Muscle layer of duodenum (tissue), 2 donors: ENCODE measurements around the gene CALHM2.
"Not testable (repeated sequence)": the region's sequence is repeated elsewhere in the genome, so short reads cannot be mapped to it uniquely, and the experiment has no call there.

Source experiments
- H3K27ac ChIP-seq: one replicate; pipeline ENCODE4 v1.7.0; 2013; ENCODE audit warnings: mild to moderate bottlenecking, low read length
- H3K27me3 ChIP-seq: one replicate; pipeline ENCODE4 v1.7.0; 2013; ENCODE audit warnings: low read depth, mild to moderate bottlenecking, control low read depth, low read length
- H3K36me3 ChIP-seq, 2 donors: one replicate each; pipeline ENCODE4 v1.7.0; 2013; ENCODE audit warnings: low read length in 2 of 2, control low read depth in 1 of 2, mild to moderate bottlenecking in 1 of 2; ENCODE audit not compliant: insufficient read depth in 2 of 2, control insufficient read depth in 1 of 2
- H3K4me1 ChIP-seq, 2 donors: one replicate each; pipeline ENCODE4 v1.7.0; 2013; ENCODE audit warnings: low read length in 2 of 2, mild to moderate bottlenecking in 2 of 2, control low read depth in 1 of 2, moderate library complexity in 1 of 2; ENCODE audit not compliant: insufficient read depth in 2 of 2, control insufficient read depth in 1 of 2
- H3K4me3 ChIP-seq, 2 donors: one replicate each; pipeline ENCODE4 v1.7.0; 2013; ENCODE audit warnings: low read length in 2 of 2, low read depth in 1 of 2, mild to moderate bottlenecking in 1 of 2
- H3K9me3 ChIP-seq, 2 donors: one replicate each; pipeline ENCODE4 v1.7.0; 2013; ENCODE audit warnings: low read length in 2 of 2, control low read depth in 1 of 2, mild to moderate bottlenecking in 1 of 2; ENCODE audit not compliant: control insufficient read depth in 1 of 2
- donor health status: healthy.

Gene CALHM2

DNA sequence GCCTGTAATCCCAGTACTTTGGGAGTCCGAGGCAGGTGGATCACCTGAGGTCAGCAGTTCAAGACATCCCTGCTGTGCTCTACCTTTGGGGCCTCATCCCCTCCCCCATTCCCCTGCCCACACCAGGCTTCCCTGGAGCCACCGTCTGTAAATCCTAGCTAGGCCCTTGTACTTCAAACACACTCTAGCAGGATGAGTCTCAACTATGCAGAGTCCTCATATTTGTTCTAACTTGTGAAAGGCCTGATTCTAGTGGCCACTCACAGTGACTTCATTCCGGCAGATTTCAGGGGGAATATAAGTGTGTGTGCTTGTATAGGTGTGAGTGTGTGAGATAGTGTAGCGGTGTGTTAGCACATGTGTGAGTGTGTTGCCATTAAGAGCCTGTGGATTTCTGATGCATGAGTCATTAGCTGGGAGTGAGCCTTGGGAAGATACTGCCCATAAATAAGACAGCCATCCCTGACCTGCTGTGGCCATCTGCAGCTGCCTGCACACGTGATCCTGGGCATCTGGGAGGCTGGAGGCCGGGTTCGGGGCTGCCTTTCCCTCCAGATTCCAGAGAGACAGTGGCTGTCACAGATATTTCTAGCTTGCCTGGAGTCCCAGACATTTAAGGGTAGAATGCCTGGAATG, 39.7 kb upstream of the CALHM2 start:
- no peaks in the 10 kb centered on the region for H3K9me3 ChIP-seq
- H3K4me1 ChIP-seq: peaks cover 0 to 21% of the 10 kb centered on the region in 2 donors
- H3K27me3 ChIP-seq: peaks cover 12% of the 10 kb centered on the region
- no peak overlapping the region for H3K4me3 ChIP-seq
- H3K27ac ChIP-seq: no peak overlapping the region
- no peaks in the 10 kb centered on the region for H3K36me3 ChIP-seq

DNA sequence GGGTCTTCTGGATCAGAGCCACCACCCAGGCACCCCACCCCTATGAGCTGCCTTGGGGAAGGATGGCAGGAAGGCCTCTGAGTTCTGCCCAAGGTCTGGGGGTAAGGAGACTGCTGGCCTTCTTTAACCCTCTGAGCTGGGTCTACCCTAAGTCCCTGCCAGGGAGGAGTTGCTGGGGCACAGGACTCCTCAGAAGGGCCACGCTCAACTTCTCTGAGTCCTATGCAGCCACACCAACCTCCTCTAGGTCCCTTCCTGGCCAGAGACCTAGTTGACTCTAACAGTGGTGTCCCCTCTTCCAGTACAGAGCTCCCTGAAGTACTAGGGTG, 38.8 kb upstream of the CALHM2 start:
- Histone ChIP-seq H3K4me1 (peaks cover 0 to 25% of the 10 kb centered on the region in 2 donors), H3K9me3 (no peaks in the 10 kb centered on the region), H3K36me3 (no peaks in the 10 kb centered on the region), H3K27ac (no peak overlapping the region), H3K27me3 (peaks cover 12% of the 10 kb centered on the region), H3K4me3 (no peak overlapping the region)

DNA sequence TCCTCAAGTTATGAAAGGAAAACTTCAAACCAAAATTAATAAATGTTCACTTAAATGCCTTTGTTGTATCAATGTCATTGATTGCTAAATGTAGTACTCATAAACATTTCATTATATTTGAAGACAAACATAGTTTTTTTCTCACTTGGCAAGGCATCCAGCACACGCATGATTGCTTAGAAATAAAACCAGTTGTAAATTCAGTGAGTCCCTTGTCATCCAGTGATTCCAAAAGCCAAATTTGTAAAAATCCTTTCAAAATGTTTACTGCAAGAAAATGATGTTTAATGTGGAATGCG, 35.2 kb upstream of the CALHM2 start:
- no peak overlapping the region for H3K27ac ChIP-seq
- no peaks in the 10 kb centered on the region for H3K27me3 ChIP-seq
- H3K36me3 ChIP-seq: no peaks in the 10 kb centered on the region
- H3K4me1 ChIP-seq: peaks cover 0 to 7% of the 10 kb centered on the region in 2 donors
- H3K9me3 ChIP-seq: no peaks in the 10 kb centered on the region
- H3K4me3 ChIP-seq: no peak overlapping the region

DNA sequence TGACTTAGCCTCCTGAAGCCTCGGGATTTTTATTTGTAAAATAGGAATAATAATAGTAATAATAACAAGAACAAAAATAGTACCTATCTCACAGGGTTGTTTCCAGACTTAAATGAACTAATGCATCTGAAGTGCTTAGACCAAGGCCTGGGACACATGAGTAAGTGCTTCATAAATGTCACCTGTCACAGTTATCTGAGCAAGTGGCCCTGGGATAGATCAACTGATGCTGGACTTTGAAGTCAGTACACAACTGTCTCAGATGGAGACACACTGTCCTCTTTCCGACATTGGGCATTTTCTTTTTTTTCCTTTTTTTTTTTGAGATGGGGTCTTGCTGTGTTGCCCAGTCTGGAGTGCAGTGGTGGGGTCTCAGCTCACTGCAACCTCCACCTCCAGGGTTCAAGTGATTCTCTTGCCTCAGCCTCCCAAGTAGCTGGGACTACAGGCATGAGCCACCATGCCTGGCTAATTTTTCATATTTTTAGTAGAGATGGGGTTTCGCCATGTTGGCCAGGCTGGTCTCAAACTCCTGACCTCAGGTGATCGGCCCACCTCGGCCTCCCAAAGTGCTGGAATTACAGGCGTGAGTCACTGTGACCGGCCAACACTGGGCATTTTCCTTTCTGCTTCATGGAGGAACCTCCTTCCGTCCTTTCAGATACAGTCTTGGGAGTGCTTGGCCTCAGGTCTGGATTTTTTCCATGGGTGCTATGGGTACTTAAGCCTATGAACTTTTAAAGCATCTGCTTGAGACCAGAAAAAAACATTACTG, 34.7 kb upstream of the CALHM2 start:
- H3K27ac ChIP-seq, H3K4me3 ChIP-seq, H3K4me1 ChIP-seq, H3K27me3 ChIP-seq, H3K9me3 ChIP-seq, H3K36me3 ChIP-seq: not testable (repeated sequence)

DNA sequence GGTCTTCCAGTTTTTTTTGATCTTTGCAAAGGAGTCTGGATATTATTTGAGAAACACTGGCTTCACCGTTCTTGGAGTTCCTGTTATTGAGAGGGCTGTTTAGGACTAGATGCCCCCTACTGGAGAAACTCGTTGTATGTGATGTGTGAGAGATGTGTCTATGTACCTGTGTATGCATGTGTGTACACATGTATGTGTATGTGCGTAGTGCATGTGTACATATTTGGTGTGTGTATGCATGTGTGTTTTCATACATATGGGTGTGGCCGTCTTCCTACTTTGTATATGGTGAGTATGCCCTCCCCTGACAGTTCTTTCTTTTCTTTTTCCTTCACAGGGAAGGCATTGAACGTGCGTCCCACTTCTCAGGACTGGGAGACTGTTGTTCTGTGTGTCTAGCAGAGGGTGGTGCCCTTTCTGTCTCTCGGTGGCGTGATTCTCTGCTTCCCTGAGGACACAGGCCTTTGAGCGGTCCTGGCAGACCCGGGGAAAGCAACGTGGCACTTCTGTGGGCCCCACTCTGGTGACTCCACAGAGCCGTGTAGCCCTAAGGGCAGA, 29.9 kb upstream of the CALHM2 start:
- H3K27ac ChIP-seq: no peak overlapping the region
- no peaks in the 10 kb centered on the region for H3K36me3 ChIP-seq
- H3K4me3 ChIP-seq: no peak overlapping the region
- H3K27me3 ChIP-seq: no peaks in the 10 kb centered on the region
- H3K9me3 ChIP-seq: no peaks in the 10 kb centered on the region
- peaks cover 0 to 8% of the 10 kb centered on the region in 2 donors for H3K4me1 ChIP-seq

DNA sequence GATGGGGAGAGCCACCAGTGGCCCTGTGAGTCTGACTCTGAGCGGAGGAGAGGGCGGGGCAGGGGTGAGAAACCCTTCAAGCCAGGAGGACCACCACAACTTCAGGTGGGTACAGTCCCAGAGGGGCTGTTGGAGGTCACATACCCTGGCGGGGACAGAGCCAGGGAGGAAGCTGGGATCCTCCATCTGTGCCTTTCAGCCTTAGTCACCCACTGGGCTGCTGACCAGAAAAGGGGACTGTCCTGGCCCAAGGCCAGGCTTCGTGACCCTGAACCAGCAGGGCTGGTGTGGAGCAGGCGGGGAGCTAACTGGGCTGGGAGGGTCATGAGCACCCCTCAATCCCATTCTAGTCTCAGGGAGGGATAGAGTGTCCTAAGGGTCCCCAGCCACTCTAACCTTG, 28.4 kb upstream of the CALHM2 start:
- H3K9me3 ChIP-seq: no peaks in the 10 kb centered on the region
- H3K27me3 ChIP-seq: no peaks in the 10 kb centered on the region
- H3K27ac ChIP-seq: no peak overlapping the region
- H3K4me1 ChIP-seq: peaks cover 0 to 4% of the 10 kb centered on the region in 2 donors
- H3K4me3 ChIP-seq: no peak overlapping the region
- H3K36me3 ChIP-seq: no peaks in the 10 kb centered on the region

DNA sequence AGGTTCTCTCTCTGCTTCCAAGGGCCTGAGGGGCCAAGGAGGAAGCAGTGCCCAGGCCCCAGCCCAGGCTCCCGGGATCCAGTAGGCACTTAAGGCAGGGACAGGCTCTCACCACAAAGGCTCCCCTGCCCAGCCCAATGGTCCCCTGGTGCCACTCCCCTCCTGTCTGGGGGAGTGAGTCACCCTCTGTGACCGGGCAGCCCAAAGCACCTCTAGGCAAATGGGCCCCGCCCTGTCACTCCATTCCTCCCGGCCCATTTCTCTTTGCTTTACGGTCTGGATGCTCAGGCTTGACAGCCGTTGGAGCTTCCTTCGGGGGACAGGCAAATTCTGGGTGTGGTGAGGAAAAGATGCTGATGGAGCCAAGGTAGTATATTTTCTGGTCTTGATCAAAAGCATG, 27.0 kb upstream of the CALHM2 start, which contains the start of gene CALHM3:
Gene CALHM3, minus strand, starts transcription at position 106 of the 400 bp plus-strand sequence. CDS start 208 bp downstream, outside the sequence.
- H3K4me1 ChIP-seq: peaks cover 0 to 4% of the 10 kb centered on the region in 2 donors
- H3K27ac ChIP-seq: no peak within 1 kb of the TSS
- no peak within 1 kb of the TSS for H3K4me3 ChIP-seq
- no peaks in the 10 kb centered on the region for H3K27me3 ChIP-seq
- H3K36me3 ChIP-seq: no peaks in the 10 kb centered on the region
- no peaks in the 10 kb centered on the region for H3K9me3 ChIP-seq

DNA sequence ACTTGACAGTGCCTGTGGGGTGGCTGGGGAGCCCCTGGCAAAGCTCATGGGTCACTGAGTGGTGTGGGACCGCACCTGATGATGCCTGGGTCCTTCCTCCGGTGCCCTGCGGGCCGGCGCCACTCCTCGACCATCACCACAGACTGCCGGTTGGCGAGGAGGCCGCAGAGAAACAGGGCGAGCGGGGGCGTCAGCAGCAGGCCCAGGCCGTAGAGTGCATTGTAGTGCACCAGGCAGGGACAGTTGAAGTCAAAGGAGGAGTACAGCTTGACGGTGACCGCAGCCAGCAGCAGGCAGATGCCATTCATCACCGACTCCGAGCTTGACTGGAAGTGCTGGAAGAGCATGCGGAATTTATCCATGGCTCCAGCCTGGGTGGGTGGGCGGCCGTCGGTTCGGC, 26.5 kb upstream of the CALHM2 start:
- H3K4me1 ChIP-seq: peaks cover 0 to 4% of the 10 kb centered on the region in 2 donors
- H3K27ac ChIP-seq: no peak overlapping the region
- no peaks in the 10 kb centered on the region for H3K9me3 ChIP-seq
- no peaks in the 10 kb centered on the region for H3K27me3 ChIP-seq
- no peaks in the 10 kb centered on the region for H3K36me3 ChIP-seq
- H3K4me3 ChIP-seq: no peak overlapping the region

DNA sequence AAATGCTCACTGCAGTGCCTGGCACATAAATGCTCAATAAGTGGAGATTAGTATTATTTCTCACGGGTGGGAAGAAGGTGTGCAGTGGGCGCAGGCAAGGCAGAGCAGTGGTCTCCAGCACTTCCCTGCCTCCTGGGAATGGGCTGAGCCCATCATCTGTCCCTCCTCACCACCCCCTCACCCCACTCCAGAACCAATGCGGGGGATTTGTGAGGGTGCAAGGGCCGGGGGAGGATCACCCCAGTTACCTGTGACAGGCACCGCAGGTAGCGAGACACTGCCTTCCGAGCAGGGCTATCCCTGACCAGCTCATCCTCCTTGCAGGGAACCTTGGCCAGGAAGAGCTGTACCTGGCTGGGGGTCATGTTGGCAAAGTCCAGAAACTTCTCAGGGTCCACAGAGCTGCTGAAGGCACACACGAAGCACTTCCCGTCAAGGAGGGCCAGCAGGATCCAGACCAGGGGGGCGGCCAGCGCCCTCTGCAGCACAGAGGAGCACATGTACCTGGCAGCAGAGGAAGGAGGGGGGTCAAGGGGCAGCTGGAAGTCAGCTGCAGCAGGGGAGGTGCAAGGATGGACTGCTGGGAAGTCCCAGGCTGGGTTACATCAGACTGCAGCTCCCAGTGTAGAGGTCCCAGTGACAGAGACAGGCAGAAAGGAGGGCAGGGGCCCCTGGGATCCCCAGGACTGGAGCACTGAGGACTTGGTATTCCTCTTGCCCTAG, 24.0 kb upstream of the CALHM2 start:
- no peak overlapping the region for H3K27ac ChIP-seq
- no peaks in the 10 kb centered on the region for H3K27me3 ChIP-seq
- H3K4me1 ChIP-seq: peaks cover 0 to 4% of the 10 kb centered on the region in 2 donors
- H3K9me3 ChIP-seq: no peaks in the 10 kb centered on the region
- no peaks in the 10 kb centered on the region for H3K36me3 ChIP-seq
- no peak overlapping the region for H3K4me3 ChIP-seq

DNA sequence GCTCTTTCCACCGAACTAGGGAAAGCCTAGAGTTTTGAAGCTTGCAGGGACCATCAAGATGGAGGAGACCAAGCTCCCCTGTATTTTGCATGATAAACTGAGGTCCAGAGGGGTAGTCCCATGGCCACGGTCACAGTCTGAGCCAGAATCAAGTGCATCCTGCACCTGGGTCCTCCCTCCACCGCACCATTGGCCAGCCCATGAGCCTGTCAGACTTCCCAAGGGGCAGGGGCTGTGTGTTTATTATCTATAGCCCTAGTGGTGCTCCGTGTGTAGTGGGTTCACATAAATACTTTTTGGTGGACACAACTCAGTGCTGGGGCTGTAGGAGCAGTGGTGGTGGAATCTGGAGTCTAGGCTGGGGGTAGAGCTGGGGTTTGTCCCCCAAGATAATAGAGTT, 23.3 kb upstream of the CALHM2 start:
- no peaks in the 10 kb centered on the region for H3K27me3 ChIP-seq
- no peaks in the 10 kb centered on the region for H3K9me3 ChIP-seq
- H3K4me3 ChIP-seq: no peak overlapping the region
- no peaks in the 10 kb centered on the region for H3K36me3 ChIP-seq
- H3K27ac ChIP-seq: no peak overlapping the region
- H3K4me1 ChIP-seq: peaks cover 0 to 1% of the 10 kb centered on the region in 2 donors

DNA sequence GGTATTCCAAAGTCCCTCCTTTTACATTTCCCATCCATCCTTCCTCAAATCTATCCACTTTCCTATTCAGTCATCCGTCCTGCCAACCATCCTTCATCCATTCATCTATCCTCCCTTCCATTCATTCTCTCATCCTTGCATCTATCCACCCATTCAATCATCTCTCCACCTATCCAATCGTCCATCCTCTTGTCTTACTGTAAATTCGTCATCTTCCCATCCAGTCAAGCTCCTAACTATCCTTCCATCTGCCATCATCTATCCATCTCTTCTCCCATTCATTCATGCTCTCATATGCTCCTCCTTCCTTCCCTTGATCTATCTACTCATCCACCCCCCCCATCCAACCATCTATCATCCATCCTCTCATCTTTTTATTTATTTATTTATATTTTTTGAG, 21.9 kb upstream of the CALHM2 start:
- H3K4me1 ChIP-seq: no peaks in the 10 kb centered on the region
- no peaks in the 10 kb centered on the region for H3K9me3 ChIP-seq
- no peak overlapping the region for H3K27ac ChIP-seq
- no peak overlapping the region for H3K4me3 ChIP-seq
- no peaks in the 10 kb centered on the region for H3K27me3 ChIP-seq
- H3K36me3 ChIP-seq: no peaks in the 10 kb centered on the region
